Neuron (in vitro differentiated cells): ENCODE data around the gene RHOBTB3.
"Not testable (repeated sequence)": the region's sequence is repeated elsewhere in the genome, so short reads cannot be mapped to it uniquely, and the experiment has no call there.

Experiments used
- H2AFZ ChIP-seq: one replicate; pipeline ENCODE4 v1.6.1; 2013; ENCODE audit warnings: low read depth, mild to moderate bottlenecking, inconsistent platforms, low read length, moderate library complexity
- H3K27me3 ChIP-seq: one replicate; pipeline ENCODE4 v1.6.1; 2013; ENCODE audit warnings: low read length; ENCODE audit not compliant: insufficient read depth
- H3K36me3 ChIP-seq: one replicate; pipeline ENCODE4 v1.6.1; 2013; ENCODE audit warnings: low read length; ENCODE audit not compliant: insufficient read depth
- H3K4me1 ChIP-seq: one replicate; pipeline ENCODE4 v1.6.1; 2013; ENCODE audit warnings: low read length; ENCODE audit not compliant: insufficient read depth
- H3K4me3 ChIP-seq: 2 replicates; pipeline ENCODE4 v1.5.1; 2013; ENCODE audit warnings: mild to moderate bottlenecking, low read length, moderate library complexity
- H3K9me3 ChIP-seq: one replicate; pipeline ENCODE4 v1.6.1; 2013; ENCODE audit warnings: low read length

Gene RHOBTB3

DNA sequence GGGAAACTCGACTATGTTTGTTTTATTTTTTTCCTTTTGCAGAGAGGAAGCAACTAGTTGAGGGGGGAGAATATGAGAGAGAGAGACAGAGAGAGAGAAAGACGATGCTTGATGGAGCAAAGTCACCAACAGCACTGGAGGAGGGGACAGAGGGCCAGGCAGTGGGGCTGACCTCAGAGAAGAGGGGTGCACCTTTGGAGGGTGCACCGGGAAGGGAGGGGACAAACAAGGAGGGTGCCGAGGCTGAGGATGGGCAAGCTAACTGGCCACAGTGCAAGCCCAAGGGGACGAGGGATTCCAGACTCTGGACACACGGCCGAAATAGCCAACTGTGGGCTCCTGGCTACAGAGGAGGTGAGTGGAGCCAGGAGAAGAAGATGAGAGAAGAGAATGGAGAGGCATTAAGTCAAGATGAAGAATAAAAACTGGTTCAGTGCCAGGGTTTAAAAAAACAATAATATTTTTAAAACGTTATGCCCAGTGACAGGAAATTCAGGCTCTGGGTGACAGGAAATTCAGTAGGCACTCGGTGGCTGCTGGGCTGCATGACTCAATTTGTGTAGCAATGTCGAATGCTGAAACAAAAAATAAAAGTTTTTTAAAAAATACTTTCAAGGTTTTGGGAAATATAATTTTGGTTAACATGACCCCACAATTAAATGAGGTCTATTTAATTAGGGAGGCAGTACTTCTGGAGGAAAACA, 104.7 kb downstream of the RHOBTB3 start:
- Histone ChIP-seq H3K36me3 (no peaks in the 10 kb centered on the region), H3K27me3 (no peaks in the 10 kb centered on the region), H3K4me3 (no peak overlapping the region), H3K4me1 (no peaks in the 10 kb centered on the region), H3K9me3 (no peaks in the 10 kb centered on the region), H2AFZ (no peak overlapping the region)

DNA sequence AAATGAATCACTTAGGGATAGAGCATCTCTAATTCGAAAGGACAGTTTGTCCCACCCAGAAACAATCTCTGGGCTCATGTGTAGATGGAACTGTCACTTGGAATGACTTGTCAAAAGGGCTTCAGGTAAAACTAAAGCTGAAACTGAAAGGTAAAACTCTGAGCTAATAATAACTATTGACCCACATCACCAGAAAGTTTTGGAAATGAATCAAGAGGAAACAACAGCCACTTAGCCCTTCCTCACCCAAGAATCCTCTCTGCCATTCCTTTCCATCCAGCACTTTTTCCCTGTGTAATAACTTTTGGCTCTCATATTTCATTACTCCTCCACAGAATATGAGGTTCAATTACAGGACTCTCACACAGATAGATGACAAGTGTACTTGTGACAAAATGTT, 105.4 kb downstream of the RHOBTB3 start:
- Histone ChIP-seq H3K27me3 (no peaks in the 10 kb centered on the region), H3K4me3 (no peak overlapping the region), H3K4me1 (no peaks in the 10 kb centered on the region), H3K36me3 (no peaks in the 10 kb centered on the region), H3K9me3 (no peaks in the 10 kb centered on the region), H2AFZ (no peak overlapping the region)

DNA sequence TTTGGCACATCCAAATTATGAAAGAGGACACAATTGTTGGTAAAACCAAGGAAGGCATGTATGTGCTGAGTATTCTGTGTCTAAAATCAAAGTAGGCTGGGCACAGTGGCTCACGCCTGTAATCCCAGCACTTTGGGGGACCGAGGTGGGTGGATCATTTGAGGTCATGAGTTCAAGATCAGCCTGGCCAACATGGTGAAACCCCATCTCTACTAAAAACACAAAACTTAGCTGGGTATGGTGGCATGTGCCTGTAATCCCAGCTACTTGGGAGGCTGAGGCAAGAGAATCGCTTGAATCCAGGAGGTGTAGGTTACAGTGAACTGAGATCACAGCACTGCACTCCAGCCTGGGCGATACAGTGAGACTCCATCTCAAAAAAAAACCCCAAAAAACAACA, 105.8 kb downstream of the RHOBTB3 start:
- H3K4me1 ChIP-seq, H3K4me3 ChIP-seq, H2AFZ ChIP-seq, H3K36me3 ChIP-seq, H3K9me3 ChIP-seq, H3K27me3 ChIP-seq: not testable (repeated sequence)

DNA sequence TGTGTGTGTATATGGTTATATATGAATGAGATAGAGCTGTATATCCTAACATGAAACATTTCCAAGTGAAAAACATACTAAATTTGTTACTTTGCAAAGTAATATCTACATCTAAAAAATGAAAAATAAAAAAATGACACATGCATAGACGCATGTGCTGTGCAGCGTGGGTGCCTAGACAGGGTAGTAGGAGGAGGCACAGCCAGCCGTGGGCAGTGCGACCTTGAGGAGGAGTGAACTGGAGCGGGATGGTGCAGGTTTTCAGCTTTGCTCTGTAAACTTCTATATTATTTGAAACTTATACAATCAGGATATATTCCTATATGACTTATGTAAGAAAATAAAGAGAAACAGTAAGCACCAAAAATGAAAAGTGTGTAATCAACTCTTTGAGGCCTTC, 106.4 kb downstream of the RHOBTB3 start:
- Histone ChIP-seq H3K36me3 (no peaks in the 10 kb centered on the region), H3K27me3 (no peaks in the 10 kb centered on the region), H3K9me3 (no peaks in the 10 kb centered on the region), H3K4me3 (no peak overlapping the region), H3K4me1 (no peaks in the 10 kb centered on the region), H2AFZ (no peak overlapping the region)

DNA sequence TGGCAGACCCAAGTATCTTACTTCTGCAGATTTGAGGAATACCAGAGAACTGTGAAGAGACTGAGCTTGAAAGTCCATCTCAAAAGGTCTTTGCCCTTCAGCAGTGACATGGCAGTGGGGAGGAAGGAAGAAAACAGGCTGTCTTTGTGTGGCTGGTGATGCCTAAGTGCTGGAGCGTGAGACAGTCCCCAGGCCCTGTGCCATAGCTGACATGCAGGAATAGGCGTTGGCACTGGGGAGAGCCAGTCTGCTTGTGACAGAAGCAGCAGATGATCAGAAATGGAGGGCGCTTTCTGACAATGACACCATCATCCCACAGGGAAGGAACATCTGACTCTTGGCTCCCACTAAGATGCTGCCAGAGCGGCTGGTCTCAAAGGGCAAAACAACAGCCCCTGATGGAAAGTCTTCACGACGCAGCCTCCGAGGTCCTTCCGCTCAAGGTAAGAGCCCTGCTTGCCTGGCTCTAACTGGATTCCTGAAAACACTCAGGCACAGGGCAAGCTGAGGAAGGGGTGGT, 106.9 kb downstream of the RHOBTB3 start:
- H3K9me3 ChIP-seq: no peaks in the 10 kb centered on the region
- no peak overlapping the region for H3K4me3 ChIP-seq
- H3K36me3 ChIP-seq: no peaks in the 10 kb centered on the region
- H2AFZ ChIP-seq: no peak overlapping the region
- no peaks in the 10 kb centered on the region for H3K4me1 ChIP-seq
- H3K27me3 ChIP-seq: no peaks in the 10 kb centered on the region

DNA sequence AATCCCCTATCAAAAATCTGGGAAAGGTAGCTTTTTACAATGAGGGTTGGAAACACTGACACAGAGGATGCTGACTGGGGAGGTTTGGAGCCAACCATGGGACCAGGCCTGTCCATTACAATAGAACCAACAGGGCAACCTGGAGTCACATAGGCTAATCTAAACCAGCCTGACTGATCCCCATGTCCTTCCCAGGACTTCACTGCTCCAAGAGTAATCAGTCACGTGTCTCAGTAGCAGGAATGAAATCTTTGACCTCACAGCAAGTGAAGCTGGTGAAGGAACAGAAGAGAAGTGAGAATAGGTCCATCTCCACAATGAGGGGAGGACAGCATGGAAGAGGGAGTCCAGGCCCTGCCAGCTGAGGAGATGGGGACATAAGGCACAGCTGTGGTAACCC, 107.4 kb downstream of the RHOBTB3 start:
- Histone ChIP-seq H2AFZ (no peak overlapping the region), H3K36me3 (no peaks in the 10 kb centered on the region), H3K9me3 (no peaks in the 10 kb centered on the region), H3K4me3 (no peak overlapping the region), H3K27me3 (no peaks in the 10 kb centered on the region), H3K4me1 (no peaks in the 10 kb centered on the region)

DNA sequence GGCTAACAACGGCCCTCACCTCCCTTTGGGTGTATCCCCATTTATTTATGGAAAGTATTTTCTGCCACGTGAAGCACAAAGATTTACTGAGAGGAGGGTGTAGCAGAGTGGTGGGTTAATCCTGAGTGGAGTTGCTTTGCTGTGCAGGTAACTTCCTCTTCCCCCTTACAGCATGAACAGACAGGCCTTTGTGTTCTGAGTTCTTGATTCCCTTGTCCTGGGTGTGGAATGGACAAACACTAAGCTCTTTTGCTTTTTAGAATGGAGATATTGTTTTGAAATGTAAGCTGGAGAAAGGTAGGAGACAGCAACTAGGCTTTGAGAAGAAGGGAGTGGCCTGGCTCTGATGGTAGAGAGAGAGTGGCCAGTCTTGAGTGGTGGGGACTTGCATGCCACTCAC, 108.5 kb downstream of the RHOBTB3 start:
- H3K27me3 ChIP-seq: no peaks in the 10 kb centered on the region
- H3K4me3 ChIP-seq: no peak overlapping the region
- no peak overlapping the region for H2AFZ ChIP-seq
- H3K4me1 ChIP-seq: no peaks in the 10 kb centered on the region
- H3K36me3 ChIP-seq: no peaks in the 10 kb centered on the region
- no peaks in the 10 kb centered on the region for H3K9me3 ChIP-seq

DNA sequence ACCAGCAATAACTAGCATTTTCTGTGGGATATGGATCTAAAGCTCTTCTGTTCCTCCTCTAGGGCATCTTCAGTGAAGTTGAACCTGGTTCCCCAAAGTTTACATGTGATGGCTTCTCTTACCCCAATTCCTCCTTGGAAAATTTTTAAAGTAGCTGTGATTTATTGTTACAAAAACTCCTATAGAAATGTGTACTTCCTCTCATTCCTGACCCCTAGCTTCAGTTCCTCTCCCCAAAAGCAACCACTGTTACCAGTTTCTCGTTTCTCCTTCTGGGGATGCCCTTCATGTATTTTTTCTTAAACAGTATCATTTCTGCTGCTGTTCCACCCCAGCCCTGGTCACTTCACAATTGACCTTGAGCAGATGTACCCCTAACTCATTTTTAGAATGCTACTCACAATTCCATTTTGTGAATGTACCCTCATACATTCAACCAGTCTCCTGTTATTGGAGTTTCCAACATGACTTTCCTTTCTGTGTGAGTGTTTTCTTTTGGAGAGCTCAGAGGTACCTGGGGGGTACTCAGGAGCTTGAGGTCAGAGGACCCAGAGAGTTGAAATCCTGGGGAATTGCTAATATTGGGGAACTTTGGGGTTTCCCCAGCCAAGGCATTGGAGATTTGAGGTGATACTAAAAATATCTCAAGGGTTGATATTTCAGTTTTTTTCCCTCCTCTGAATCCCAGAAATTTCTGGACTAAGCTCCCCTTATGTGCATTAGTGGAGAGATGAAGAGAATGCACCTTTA, 110.0 kb downstream of the RHOBTB3 start:
- no peak overlapping the region for H3K4me3 ChIP-seq
- H3K4me1 ChIP-seq: no peaks in the 10 kb centered on the region
- H3K36me3 ChIP-seq: no peaks in the 10 kb centered on the region
- H2AFZ ChIP-seq: no peak overlapping the region
- H3K27me3 ChIP-seq: no peaks in the 10 kb centered on the region
- H3K9me3 ChIP-seq: no peaks in the 10 kb centered on the region

DNA sequence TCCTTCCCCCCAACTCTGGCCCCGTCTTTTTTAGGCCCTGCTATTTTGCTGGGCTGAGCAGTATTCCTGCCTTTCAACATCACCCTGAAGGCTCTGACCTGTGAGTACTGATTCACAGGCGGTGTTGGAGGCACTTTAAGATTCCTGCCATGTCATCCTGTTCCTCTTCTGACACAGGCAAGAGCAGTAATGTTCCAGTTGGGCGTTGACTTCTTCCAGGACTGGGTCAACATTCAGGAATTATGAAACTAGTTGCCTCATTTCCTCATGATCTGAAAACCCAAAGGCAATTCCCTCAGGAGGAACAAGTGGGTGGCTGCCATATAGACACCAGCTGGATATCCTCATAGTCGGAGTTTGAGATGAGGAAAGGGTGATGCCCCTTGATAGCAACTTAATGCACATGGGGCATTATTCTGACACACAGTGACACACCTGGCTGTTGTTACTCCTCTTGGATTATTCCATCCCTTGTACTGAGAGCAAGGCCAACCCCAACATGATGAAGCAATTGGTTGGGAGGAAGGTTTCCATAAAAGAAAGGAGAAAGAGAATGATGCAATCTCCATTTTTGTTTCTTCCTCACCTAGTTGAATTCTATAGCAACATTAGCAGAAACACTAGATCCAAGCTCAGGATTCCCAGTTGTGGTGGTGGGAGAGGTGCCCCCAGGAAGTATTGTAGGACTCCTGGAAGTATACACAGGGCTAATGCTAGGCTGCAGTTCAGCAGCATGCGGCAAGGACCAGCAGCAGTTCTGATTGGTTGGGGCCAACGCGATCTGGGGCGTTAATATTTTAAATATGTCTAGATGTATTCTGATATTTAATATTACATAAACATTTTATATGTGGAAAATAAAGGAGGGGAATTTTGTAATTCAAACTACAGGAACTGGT, 111.0 kb downstream of the RHOBTB3 start:
- no peaks in the 10 kb centered on the region for H3K27me3 ChIP-seq
- no peaks in the 10 kb centered on the region for H3K36me3 ChIP-seq
- H3K4me3 ChIP-seq: no peak overlapping the region
- no peaks in the 10 kb centered on the region for H3K9me3 ChIP-seq
- no peak overlapping the region for H2AFZ ChIP-seq
- no peaks in the 10 kb centered on the region for H3K4me1 ChIP-seq

DNA sequence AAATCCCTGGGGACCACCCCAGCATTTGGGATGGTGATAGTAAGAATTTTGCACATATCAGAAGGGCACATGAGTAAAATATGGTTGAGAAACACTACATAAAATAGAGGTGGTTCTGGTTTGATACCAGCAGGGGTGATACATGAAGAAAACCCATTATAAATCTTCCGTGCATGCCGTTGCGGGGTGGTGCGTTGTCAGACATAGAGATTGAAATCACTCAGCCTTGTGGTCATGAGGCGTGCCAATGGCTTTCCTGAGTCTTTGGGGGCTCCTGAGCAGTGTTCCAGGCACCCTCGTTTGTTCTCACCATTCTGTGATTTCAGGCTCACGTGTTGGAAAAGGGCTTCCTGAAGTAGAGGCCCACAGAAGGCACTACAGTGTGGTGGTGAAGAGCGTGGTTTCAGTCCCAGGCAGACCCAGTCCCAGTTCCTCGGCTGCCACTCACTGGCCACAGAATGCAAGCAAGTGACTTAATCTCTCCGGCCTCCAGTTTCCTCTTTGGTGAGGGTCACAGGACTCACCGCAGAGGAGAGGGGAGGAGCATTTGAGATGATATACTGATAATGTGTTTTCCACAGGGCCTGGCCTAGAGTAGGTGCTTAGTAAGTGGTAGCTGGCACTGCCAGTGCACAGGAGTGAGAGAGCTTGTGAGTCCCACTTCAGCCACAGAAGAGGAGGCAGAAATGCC, 111.9 kb downstream of the RHOBTB3 start:
- Histone ChIP-seq H3K9me3 (no peaks in the 10 kb centered on the region), H3K27me3 (no peaks in the 10 kb centered on the region), H3K4me3 (no peak overlapping the region), H3K36me3 (no peaks in the 10 kb centered on the region), H3K4me1 (no peaks in the 10 kb centered on the region), H2AFZ (no peak overlapping the region)

DNA sequence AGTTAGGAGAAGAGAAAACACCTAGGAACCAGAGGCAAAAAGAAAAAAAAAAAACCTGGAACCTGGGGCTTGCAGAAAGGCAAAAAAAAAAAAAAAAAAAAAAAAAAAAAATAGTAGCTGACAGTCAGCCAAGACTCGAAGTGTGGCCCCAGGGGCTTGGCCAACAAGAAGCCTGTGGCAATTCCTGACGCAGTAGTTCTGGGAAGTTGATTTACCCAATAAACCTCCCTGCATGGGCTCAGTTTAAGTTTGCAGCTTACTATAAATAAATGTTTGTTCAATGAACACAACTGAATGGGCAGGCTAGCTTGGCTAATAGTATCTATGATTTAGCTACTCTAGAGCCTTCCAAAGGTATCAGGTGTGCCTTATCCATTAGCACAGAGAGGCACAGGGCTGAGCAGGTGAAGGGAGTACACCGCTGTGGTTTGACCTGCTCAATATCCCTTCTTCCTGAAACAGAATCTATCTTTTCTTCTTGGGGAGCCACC, 112.6 kb downstream of the RHOBTB3 start:
- Histone ChIP-seq H2AFZ (no peak overlapping the region), H3K36me3 (no peaks in the 10 kb centered on the region), H3K27me3 (no peaks in the 10 kb centered on the region), H3K4me3 (no peak overlapping the region), H3K4me1 (no peaks in the 10 kb centered on the region), H3K9me3 (no peaks in the 10 kb centered on the region)

DNA sequence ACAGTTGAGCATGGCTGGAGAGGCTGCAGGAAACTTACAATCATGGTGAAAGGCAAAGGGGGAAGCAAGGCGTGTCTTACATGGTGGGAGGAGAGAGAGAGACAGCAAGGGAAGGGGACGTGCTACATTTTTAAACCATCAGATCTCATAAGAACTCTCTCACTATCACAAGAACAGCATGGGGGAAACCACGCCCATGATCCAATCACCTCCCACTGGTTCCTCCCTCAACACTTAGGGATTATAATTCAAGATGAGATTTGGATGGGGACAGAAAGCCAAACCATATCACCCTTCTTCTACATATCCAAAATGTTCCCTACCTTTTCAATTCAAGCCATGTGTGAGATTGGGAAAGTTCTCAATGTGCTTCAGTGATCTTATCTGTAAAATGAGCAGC, 114.3 kb downstream of the RHOBTB3 start:
- no peaks in the 10 kb centered on the region for H3K4me1 ChIP-seq
- no peak overlapping the region for H2AFZ ChIP-seq
- H3K36me3 ChIP-seq: no peaks in the 10 kb centered on the region
- no peak overlapping the region for H3K4me3 ChIP-seq
- H3K27me3 ChIP-seq: no peaks in the 10 kb centered on the region
- no peaks in the 10 kb centered on the region for H3K9me3 ChIP-seq
